Hepatocyte (in vitro differentiated cells): ENCODE data around the gene COTL1.

Source experiments
- CTCF ChIP-seq: fragments of 200-600 bp; sonication (generic); IDR thresholded peaks from 2 replicates; pipeline ENCODE4 v1.5.1; 2016; ENCODE audit warnings: antibody characterized with exemption, mild to moderate bottlenecking; ENCODE audit not compliant: poor library complexity
- EZH2 ChIP-seq: fragments of 200-600 bp; sonication (generic); IDR thresholded peaks from 2 replicates; pipeline ENCODE4 v1.6.1; 2016; ENCODE audit warnings: antibody characterized with exemption, mild to moderate bottlenecking, borderline replicate concordance
- EZH2phosphoT487 ChIP-seq: fragments of 200-600 bp; sonication (generic); IDR thresholded peaks from one replicate; pipeline ENCODE4 v1.6.1; 2018; ENCODE audit warnings: antibody characterized with exemption, mild to moderate bottlenecking, low read depth, moderate library complexity; ENCODE audit not compliant: unreplicated experiment, severe bottlenecking

GRCh38 chr16:84552135-84552534, 65.7 kb downstream of the COTL1 start:
- TF ChIP-seq CTCF (no peak), EZH2 (no peak), EZH2phosphoT487 (no peak)
